OCI-LY3 (cell line): ENCODE measurements around the gene ODC1.

Source experiments
- H2AFZ ChIP-seq: fragments of 200-600, 300-600 bp; shearing (Covaris generic); 2 replicates; pipeline ENCODE4 v1.6.0; 2014; ENCODE audit warnings: antibody characterized with exemption, low read depth, low read length
- H3K27ac ChIP-seq: fragments of 200-600, 300-600 bp; sonication (generic); 2 replicates; pipeline ENCODE4 v1.5.1; 2014; ENCODE audit warnings: mild to moderate bottlenecking, low read length, moderate library complexity, mixed read lengths
- H3K27me3 ChIP-seq: fragments of 200-600, 300-600 bp; sonication (generic); 2 replicates; pipeline ENCODE4 v1.6.1; 2014; ENCODE audit warnings: low read depth, low read length, mixed read lengths
- H3K36me3 ChIP-seq: fragments of 200-600, 300-600 bp; sonication (generic); replicated peaks from 2 replicates; pipeline ENCODE3; 2014; ENCODE audit warnings: low read depth, low read length, mixed read lengths
- H3K4me1 ChIP-seq: fragments of 300-600, 200-600 bp; sonication (generic); 2 replicates; pipeline ENCODE4 v1.6.1; 2014; ENCODE audit warnings: low read length, mixed read lengths
- H3K4me2 ChIP-seq: fragments of 200-600, 300-600 bp; sonication (generic); 2 replicates; pipeline ENCODE4 v1.6.1; 2014; ENCODE audit warnings: low read length, mixed read lengths
- H3K4me3 ChIP-seq: fragments of 300-600, 200-600 bp; sonication (generic); 2 replicates; pipeline ENCODE4 v1.5.1; 2014; ENCODE audit warnings: antibody characterized with exemption, mild to moderate bottlenecking, low read length, moderate library complexity
- H3K79me2 ChIP-seq: fragments of 300-600, 200-600 bp; shearing (Covaris generic); 2 replicates; pipeline ENCODE4 v1.6.1; 2014; ENCODE audit warnings: mild to moderate bottlenecking, low read length, mixed read lengths
- H3K9ac ChIP-seq: fragments of 300-600, 200-600 bp; shearing (Covaris generic); 2 replicates; pipeline ENCODE4 v1.6.0; 2014; ENCODE audit warnings: mild to moderate bottlenecking, low read length, moderate library complexity
- H3K9me3 ChIP-seq: fragments of 200-600, 300-600 bp; shearing (Covaris generic); 2 replicates; pipeline ENCODE4 v1.6.1; 2014; ENCODE audit warnings: low read length, mixed read lengths; ENCODE audit not compliant: insufficient read depth
- H4K20me1 ChIP-seq: fragments of 200-600, 300-600 bp; sonication (generic); 2 replicates; pipeline ENCODE4 v1.6.1; 2016; ENCODE audit warnings: low read length, mixed read lengths; ENCODE audit not compliant: insufficient read depth
- EZH2phosphoT487 ChIP-seq: fragments of 200-600 bp; shearing (Covaris generic); IDR thresholded peaks from 2 replicates; pipeline ENCODE4 v1.6.1; 2018; ENCODE audit warnings: antibody characterized with exemption, mixed run types, low read depth
- TF ChIP-seq, protein P1 (sequence below): fragments of 200-600, 300-600 bp; sonication (generic); IDR thresholded peaks from 2 replicates; pipeline ENCODE4 v1.5.1; 2014; ENCODE audit warnings: antibody characterized with exemption, low read length, low read depth

Gene ODC1

DNA sequence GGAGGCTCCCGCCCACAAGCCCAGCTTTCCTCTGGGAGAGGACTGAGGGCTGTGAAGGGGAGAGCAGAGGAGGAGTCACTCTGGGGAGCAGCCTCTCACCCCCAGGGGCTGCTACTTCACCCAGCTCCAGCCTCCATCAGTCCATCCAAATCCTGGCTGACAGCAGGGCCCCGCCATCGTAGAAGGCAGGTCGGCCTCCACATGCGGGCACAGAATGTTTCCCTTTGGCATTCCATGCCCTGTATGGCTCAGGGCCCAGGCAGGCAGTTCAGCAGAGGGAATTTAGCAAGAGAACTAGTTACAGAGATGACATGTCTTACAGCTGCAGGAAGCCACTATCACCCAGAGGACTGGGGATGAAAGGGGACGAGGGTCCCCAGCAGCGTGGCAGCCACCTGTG lies 6.4 kb upstream of the ODC1 start:
- Histone ChIP-seq H2AFZ (no peak overlapping the region), H4K20me1 (no peaks in the 10 kb centered on the region), H3K27ac (no peak overlapping the region), H3K27me3 (no peaks in the 10 kb centered on the region), H3K36me3 (peaks cover 4% of the 10 kb centered on the region), H3K4me2 (no peak overlapping the region), H3K9me3 (no peaks in the 10 kb centered on the region), H3K4me3 (no peak overlapping the region), H3K4me1 (peaks cover 3% of the 10 kb centered on the region), H3K79me2 (peaks cover 6% of the 10 kb centered on the region; the same call in 1 of the 2 replicates), H3K9ac (no peak overlapping the region)
- TF ChIP-seq, protein P1, sequence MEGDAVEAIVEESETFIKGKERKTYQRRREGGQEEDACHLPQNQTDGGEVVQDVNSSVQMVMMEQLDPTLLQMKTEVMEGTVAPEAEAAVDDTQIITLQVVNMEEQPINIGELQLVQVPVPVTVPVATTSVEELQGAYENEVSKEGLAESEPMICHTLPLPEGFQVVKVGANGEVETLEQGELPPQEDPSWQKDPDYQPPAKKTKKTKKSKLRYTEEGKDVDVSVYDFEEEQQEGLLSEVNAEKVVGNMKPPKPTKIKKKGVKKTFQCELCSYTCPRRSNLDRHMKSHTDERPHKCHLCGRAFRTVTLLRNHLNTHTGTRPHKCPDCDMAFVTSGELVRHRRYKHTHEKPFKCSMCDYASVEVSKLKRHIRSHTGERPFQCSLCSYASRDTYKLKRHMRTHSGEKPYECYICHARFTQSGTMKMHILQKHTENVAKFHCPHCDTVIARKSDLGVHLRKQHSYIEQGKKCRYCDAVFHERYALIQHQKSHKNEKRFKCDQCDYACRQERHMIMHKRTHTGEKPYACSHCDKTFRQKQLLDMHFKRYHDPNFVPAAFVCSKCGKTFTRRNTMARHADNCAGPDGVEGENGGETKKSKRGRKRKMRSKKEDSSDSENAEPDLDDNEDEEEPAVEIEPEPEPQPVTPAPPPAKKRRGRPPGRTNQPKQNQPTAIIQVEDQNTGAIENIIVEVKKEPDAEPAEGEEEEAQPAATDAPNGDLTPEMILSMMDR = no peak
- no peak for TF ChIP-seq EZH2phosphoT487

DNA sequence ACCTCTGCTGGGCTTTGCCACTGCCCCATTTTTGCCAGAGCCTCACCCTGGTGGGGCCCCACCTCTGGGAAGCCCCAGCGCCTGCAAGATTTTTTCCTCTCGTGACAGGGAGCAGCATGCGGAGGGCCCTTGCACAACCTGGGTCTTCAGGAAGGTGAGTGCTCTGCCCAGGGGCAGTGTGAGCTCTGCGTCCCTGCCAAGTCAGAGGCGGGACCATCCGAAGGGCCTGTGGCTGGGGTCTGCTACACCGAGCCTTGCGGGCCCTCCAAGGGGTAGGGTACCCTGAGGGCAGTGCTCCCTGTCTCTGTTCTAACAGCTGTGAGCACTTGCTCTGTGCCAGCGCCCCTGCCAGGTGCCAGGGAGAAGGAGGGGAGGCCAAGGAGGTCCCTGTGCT lies 5.8 kb upstream of the ODC1 start:
- no peak for TF ChIP-seq EZH2phosphoT487
- TF ChIP-seq, protein P1 = no peak
- Histone ChIP-seq H3K79me2 (peaks cover 11% of the 10 kb centered on the region), H3K27me3 (no peaks in the 10 kb centered on the region), H3K9ac (no peak overlapping the region), H3K4me2 (no peak overlapping the region), H2AFZ (no peak overlapping the region), H4K20me1 (no peaks in the 10 kb centered on the region), H3K4me3 (no peak overlapping the region), H3K4me1 (peaks cover 4% of the 10 kb centered on the region), H3K9me3 (no peaks in the 10 kb centered on the region), H3K36me3 (peaks cover 4% of the 10 kb centered on the region), H3K27ac (no peak overlapping the region)

DNA sequence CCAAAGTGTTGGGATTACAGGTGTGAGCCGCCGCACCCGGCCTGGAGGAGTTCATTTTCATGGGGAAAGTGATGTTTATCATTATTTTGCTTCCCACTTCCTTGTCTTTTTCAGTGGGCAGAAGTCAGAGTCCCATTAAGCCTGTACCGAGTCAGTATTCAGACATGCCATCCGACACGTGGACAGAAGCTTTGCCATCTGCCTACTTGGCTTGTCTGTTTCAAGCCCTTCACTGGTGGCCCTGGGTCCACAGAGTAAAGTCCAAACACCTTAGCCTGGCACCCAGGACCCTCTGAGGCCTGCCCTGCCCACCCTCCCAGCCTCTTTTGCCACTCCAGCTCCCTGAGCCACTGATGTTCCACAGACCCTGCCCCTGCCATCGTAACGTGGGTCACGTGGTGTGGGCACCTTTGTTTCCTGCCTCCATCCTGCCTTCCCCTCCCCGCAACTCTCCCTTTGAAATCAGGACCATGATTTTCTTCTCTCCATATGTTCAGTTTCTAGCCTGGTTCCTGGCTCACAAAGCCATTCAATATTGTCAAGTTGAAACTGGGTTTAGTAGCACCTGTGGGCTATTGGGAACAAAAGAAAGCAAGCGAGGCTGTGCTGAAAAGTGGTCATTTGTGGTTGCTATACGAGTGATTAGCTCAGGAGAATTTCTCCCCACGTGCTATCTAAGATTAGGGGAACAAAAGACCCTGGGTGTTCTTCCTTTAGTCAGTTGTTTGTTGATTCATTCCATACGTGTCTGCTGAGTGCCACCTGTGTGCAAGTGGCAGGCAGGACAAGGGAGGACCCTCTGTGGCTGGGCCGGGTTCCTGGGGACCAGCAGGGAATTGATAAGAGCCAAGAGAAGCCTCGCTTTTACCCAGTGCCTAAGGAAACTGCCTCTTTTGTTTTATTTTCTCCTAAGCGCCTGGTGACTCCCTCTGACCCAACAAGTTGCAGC lies 5.1 kb upstream of the ODC1 start:
- Histone ChIP-seq H3K27me3 (no peaks in the 10 kb centered on the region), H3K9ac (no peak overlapping the region), H3K4me1 (peaks cover 4% of the 10 kb centered on the region), H3K36me3 (peaks cover 4% of the 10 kb centered on the region), H3K27ac (no peak overlapping the region), H3K4me3 (no peak overlapping the region), H3K79me2 (peaks cover 14% of the 10 kb centered on the region), H3K4me2 (no peak overlapping the region), H2AFZ (no peak overlapping the region), H4K20me1 (no peaks in the 10 kb centered on the region), H3K9me3 (no peaks in the 10 kb centered on the region)
- TF ChIP-seq EZH2phosphoT487 = no peak
- TF ChIP-seq, protein P1 = no peak

DNA sequence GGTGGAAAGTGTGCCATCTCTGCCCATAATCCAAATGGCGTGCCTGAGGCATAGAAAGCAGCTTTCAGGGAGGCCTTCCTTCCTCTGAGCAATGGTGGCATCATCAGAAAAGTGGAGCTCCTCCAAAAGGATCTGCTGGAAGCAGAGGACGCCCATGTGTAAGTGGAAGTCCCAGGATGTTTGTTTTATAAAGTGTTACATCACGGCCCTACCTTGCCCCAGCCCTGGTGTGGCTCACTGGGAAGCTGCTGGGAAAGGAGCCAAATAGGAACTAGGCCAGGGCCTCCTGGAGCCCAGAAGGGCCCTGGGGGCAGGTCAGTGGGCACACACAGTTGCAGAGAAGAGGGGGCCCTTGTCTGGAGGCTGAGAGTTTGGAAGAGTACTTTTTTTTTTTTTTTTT lies 4.2 kb upstream of the ODC1 start:
- Histone ChIP-seq H3K4me3 (no peak overlapping the region), H2AFZ (no peak overlapping the region), H3K27ac (no peak overlapping the region), H3K27me3 (no peaks in the 10 kb centered on the region), H4K20me1 (peaks cover under 1% of the 10 kb centered on the region), H3K79me2 (peaks cover 23% of the 10 kb centered on the region), H3K36me3 (peaks cover 4% of the 10 kb centered on the region), H3K9ac (no peak overlapping the region), H3K9me3 (no peaks in the 10 kb centered on the region), H3K4me1 (peaks cover 4% of the 10 kb centered on the region), H3K4me2 (no peak overlapping the region)
- TF ChIP-seq, protein P1 = no peak
- TF ChIP-seq EZH2phosphoT487 = no peak
